ENCODE results near the gene FOXF1. TPM values are rescaled to one million over a fixed set of nuclear protein-coding genes. Genes with fewer than 3 reads are reported as not detected.

FOXF1 gene
- polyA plus RNA-seq, 2 of the 4 experiments (the other 2 are of a cell fraction), result not detected

- ATAC-seq (no peak), FAIRE-seq (no peak), DNase-seq (ENCODE audit: low read depth in 1 of 2, low spot score in 1 of 2) (no peak)
- H3K4me1 ChIP-seq, result no peaks in the 10 kb centered on the region
- no peak overlapping the region for H3K4me2 ChIP-seq
- H3K27ac ChIP-seq, result no peak overlapping the region
- TF ChIP-seq PHF8 (IDR thresholded peaks at IDR 0.05; ENCODE audit: borderline replicate concordance, low read depth) (no peak), SMC3 (IDR thresholded peaks at IDR 0.05) (no peak), ATOH8 (CRISPR knock-in tag; IDR thresholded peaks at IDR 0.05; ENCODE audit: low read depth) (no peak), EHMT2 (IDR thresholded peaks at IDR 0.05; ENCODE audit: low read depth) (no peak), FOSL2 (IDR thresholded peaks at IDR 0.05) (no peak), FOSL2 (CRISPR knock-in tag; IDR thresholded peaks at IDR 0.05) (no peak), POLR2A (IDR thresholded peaks at IDR 0.05; ENCODE audit: low read length) (no peak), FOXS1 (CRISPR knock-in tag; IDR thresholded peaks at IDR 0.05) (no peak), POLR2AphosphoS2 (conservative IDR thresholded peaks at IDR 0.05; ENCODE audit: low read length) (no peak), ZNF302 (CRISPR knock-in tag; IDR thresholded peaks at IDR 0.05) (no peak), RFX5 (IDR thresholded peaks at IDR 0.05) (no peak), RAD21 (conservative IDR thresholded peaks at IDR 0.05 in 1 of 2, IDR thresholded peaks at IDR 0.05 in 1 of 2) (no peak), HOXA7 (CRISPR knock-in tag; IDR thresholded peaks at IDR 0.05) (no peak), MYC (IDR thresholded peaks at IDR 0.05; ENCODE audit: borderline replicate concordance, low read length) (no peak), JUN (IDR thresholded peaks at IDR 0.05) (no peak)
- H3K4me3 ChIP-seq, result no peak overlapping the region
- ChIA-PET POLR2A (no interaction called here), CTCF (interaction anchor here (0.6 to 10.4 kb wide), 15 partner anchors 8 to 757 kb away, joined by 3 to 321 read pairs (median 5); partner anchors contain the start of gene FOXF1)
- no peaks in the 10 kb centered on the region for H3K9me3 ChIP-seq
- WGBS (ENCODE audit: missing lambda C conversion rate), result 55% methylated on average over 35 of the region's 35 CpGs
Measured at GRCh38 chr16:86521236-86522197, 11.2 kb downstream of the FOXF1 start.

- WGBS (ENCODE audit: missing lambda C conversion rate), result 76% methylated on average over 16 of the region's 16 CpGs
- TF ChIP-seq FOSB (CRISPR knock-in tag; IDR thresholded peaks at IDR 0.05) (no peak), CBX8 (IDR thresholded peaks at IDR 0.05) (no peak), GATA3 (IDR thresholded peaks at IDR 0.05; ENCODE audit: borderline replicate concordance) (no peak), HEYL (CRISPR knock-in tag; IDR thresholded peaks at IDR 0.05) (no peak), POLR2A (IDR thresholded peaks at IDR 0.05; ENCODE audit: low read length) (no peak), HOXB5 (CRISPR knock-in tag; IDR thresholded peaks at IDR 0.05) (no peak), MAZ (IDR thresholded peaks at IDR 0.05; ENCODE audit: borderline replicate concordance, low read depth, low read length) (no peak), RARB (CRISPR knock-in tag; IDR thresholded peaks at IDR 0.05) (no peak), CHD4 (IDR thresholded peaks at IDR 0.05; ENCODE audit: borderline replicate concordance) (no peak), ZC3H11A (IDR thresholded peaks at IDR 0.05) (no peak), HOXB13 (CRISPR knock-in tag; IDR thresholded peaks at IDR 0.05; ENCODE audit: low read depth) (no peak), PHF8 (IDR thresholded peaks at IDR 0.05; ENCODE audit: borderline replicate concordance, low read depth) (no peak), POLR2AphosphoS2 (conservative IDR thresholded peaks at IDR 0.05; ENCODE audit: low read length) (no peak), E2F6 (IDR thresholded peaks at IDR 0.05; ENCODE audit: borderline replicate concordance, low read depth) (no peak), RAD21 (conservative IDR thresholded peaks at IDR 0.05 in 1 of 2, IDR thresholded peaks at IDR 0.05 in 1 of 2) (no peak), EP300 (IDR thresholded peaks at IDR 0.05) (no peak), NFE2L2 (conservative IDR thresholded peaks at IDR 0.05; ENCODE audit: low read length) (no peak), USF2 (IDR thresholded peaks at IDR 0.05) (no peak), REST (IDR thresholded peaks at IDR 0.05) (no peak)
- CTCF ChIA-PET, result interaction anchor here (1.6 to 10.4 kb wide), 4 partner anchors 16 to 701 kb away, joined by 3 to 321 read pairs (median 6); no protein-coding TSS in a partner anchor
Measured at GRCh38 chr16:86522634-86523033, 12.3 kb downstream of the FOXF1 start.

More at GRCh38 chr16:86522634-86523033, 12.3 kb downstream of the FOXF1 start:
- POLR2A ChIA-PET, result no interaction called here
- H3K4me2 ChIP-seq, result no peak overlapping the region
- no peak for FAIRE-seq
- ATAC-seq, result no peak
- H3K9me3 ChIP-seq, result 0 out of 3 replicates have a peak, but pooled peaks cover 1% of the 10 kb centered on the region
- H3K4me1 ChIP-seq, result no peaks in the 10 kb centered on the region
- no peak overlapping the region for H3K4me3 ChIP-seq
- DNase-seq (ENCODE audit: low read depth in 1 of 2, low spot score in 1 of 2), result no peak
- no peak overlapping the region for H3K27ac ChIP-seq
